MCF 10A (cell line): ENCODE results near the gene DUS2. TPM values are rescaled to one million over a fixed set of nuclear protein-coding genes. Genes with fewer than 3 reads are reported as not detected.
A peak's percentile ranks its signal among the peaks of the same experiment; 100 is the strongest.

Experiments used
- BruUV-seq: library from RNA; stranded (reverse); fragments of 400-500 nt; replicated peaks from 2 replicates; lab custom pipeline; 2021; lab: Mats Ljungman, UMichigan
- CTCF ChIA-PET: fragments of 300-600 bp; sonication (Branson Sonifier 250); formaldehyde crosslinking; extraction: SDS; loops from one replicate; lab custom pipeline; 2021; ENCODE audit warnings: antibody characterized with exemption, inconsistent platforms; lab: Yijun Ruan, JAX
- POLR2A ChIA-PET: fragments of 300-600, 350-650 bp; sonication (Branson Sonifier 250); formaldehyde crosslinking; extraction: SDS; loops from one replicate; lab custom pipeline; 2020; ENCODE audit warnings: antibody characterized with exemption, inconsistent platforms; lab: Yijun Ruan, JAX
- DNase-seq: peaks from one replicate; pipeline ENCODE4 v3.0.0-alpha.2; 2018; ENCODE audit not compliant: unreplicated experiment
- H3K27ac Mint-ChIP-seq: one replicate; pipeline ENCODE4 v1.8.0; 2022; ENCODE audit warnings: mild to moderate bottlenecking, low read depth, mixed read lengths; ENCODE audit not compliant: unreplicated experiment
- H3K27me3 Mint-ChIP-seq: one replicate; pipeline ENCODE4 v1.8.0; 2022; ENCODE audit warnings: mixed read lengths; ENCODE audit not compliant: insufficient read depth, unreplicated experiment
- H3K36me3 Mint-ChIP-seq: one replicate; pipeline ENCODE4 v1.8.0; 2022; ENCODE audit warnings: mild to moderate bottlenecking, moderate library complexity, mixed read lengths; ENCODE audit not compliant: insufficient read depth, unreplicated experiment
- H3K4me1 Mint-ChIP-seq: one replicate; pipeline ENCODE4 v1.8.0; 2022; ENCODE audit warnings: mixed read lengths; ENCODE audit not compliant: insufficient read depth, unreplicated experiment
- H3K4me3 Mint-ChIP-seq: one replicate; pipeline ENCODE4 v1.8.0; 2022; ENCODE audit warnings: mild to moderate bottlenecking, moderate library complexity, mixed read lengths; ENCODE audit not compliant: unreplicated experiment
- H3K9me3 Mint-ChIP-seq: one replicate; pipeline ENCODE4 v1.8.0; 2022; ENCODE audit warnings: mixed read lengths; ENCODE audit not compliant: unreplicated experiment
- CTCF ChIP-seq: fragments of 200-600 bp; IDR thresholded peaks from one replicate; pipeline ENCODE4 v1.8.0; 2022; ENCODE audit warnings: antibody characterized with exemption, mild to moderate bottlenecking; ENCODE audit not compliant: unreplicated experiment
- intact Hi-C: fragments of 100-400 bp; cut with micrococcal nuclease; formaldehyde crosslinking; loops from 2 replicates; pipeline ENCODE4 v1.14.1; 2022
- total RNA-seq: library from RNA; stranded (reverse); gene quantifications from 2 replicates; pipeline ENCODE4 v1.2.3, GENCODE V29; 2022

The DUS2 gene
- total RNA-seq, 1 experiment from 2014 or later: 24.2 TPM

GRCh38 chr16:68064791-68065365 lies 41.8 kb downstream of the DUS2 start:
- peak; percentile 67 for DNase-seq
- Mint-ChIP-seq H3K4me3 (no peak overlapping the region), H3K4me1 (peaks cover 11% of the 10 kb centered on the region), H3K27ac (no peak overlapping the region), H3K27me3 (no peaks in the 10 kb centered on the region), H3K9me3 (no peaks in the 10 kb centered on the region), H3K36me3 (peaks cover 20% of the 10 kb centered on the region)
- CTCF ChIA-PET: interaction anchor here (0.6 to 1.9 kb wide), 22 partner anchors 9 to 948 kb away, joined by 3 to 8 read pairs (median 3); partner anchors contain the start of gene TSNAXIP1
- TF ChIP-seq CTCF: peak; percentile 62
- POLR2A ChIA-PET: interaction anchor here (0.6 to 2.0 kb wide), 3 partner anchors 19 to 873 kb away, joined by 3 to 11 read pairs (median 4); partner anchors contain the start of gene NFATC3
- BruUV-seq: no TSS peak
- intact Hi-C loops: loop anchor here (2.0 kb wide), 1 partner anchor 164 kb away; no protein-coding TSS in a partner anchor

- H3K9me3 Mint-ChIP-seq: no peaks in the 10 kb centered on the region
- TF ChIP-seq CTCF: no peak
- ChIA-PET CTCF (interaction anchor here (0.6 to 1.9 kb wide), 21 partner anchors 8 to 681 kb away, joined by 3 to 8 read pairs (median 3); partner anchors contain the start of gene TSNAXIP1), POLR2A (interaction anchor here (0.6 to 2.0 kb wide), 6 partner anchors 18 to 171 kb away, joined by 3 to 11 read pairs (median 4); partner anchors contain the start of genes NFATC3 and PSMB10)
- no peak overlapping the region for H3K4me3 Mint-ChIP-seq
- no peak for DNase-seq
- H3K27ac Mint-ChIP-seq: peak overlapping the region; percentile 39
- H3K36me3 Mint-ChIP-seq: peaks cover 20% of the 10 kb centered on the region
- BruUV-seq: no TSS peak
- intact Hi-C loops: loop anchor here (2.0 kb wide), 1 partner anchor 163 kb away; no protein-coding TSS in a partner anchor
- no peaks in the 10 kb centered on the region for H3K27me3 Mint-ChIP-seq
- peaks cover 11% of the 10 kb centered on the region for H3K4me1 Mint-ChIP-seq
These were observed 42.7 kb downstream of the DUS2 start for GRCh38 chr16:68065716-68066305.

GRCh38 chr16:68066763-68067162 lies 43.7 kb downstream of the DUS2 start:
- POLR2A ChIA-PET: interaction anchor here (0.8 to 2.0 kb wide), 5 partner anchors 19 to 195 kb away, joined by 3 to 11 read pairs (median 3); partner anchors contain the start of genes NFATC3 and PSMB10
- BruUV-seq: no TSS peak
- CTCF ChIA-PET: interaction anchor here (0.7 to 1.6 kb wide), 3 partner anchors 50 to 74 kb away, joined by 3 read pairs; no protein-coding TSS in a partner anchor
- Mint-ChIP-seq H3K4me3 (no peak overlapping the region), H3K9me3 (no peaks in the 10 kb centered on the region), H3K27me3 (no peaks in the 10 kb centered on the region), H3K4me1 (peaks cover 11% of the 10 kb centered on the region), H3K36me3 (peaks cover 20% of the 10 kb centered on the region), H3K27ac (no peak overlapping the region)
- no peak for TF ChIP-seq CTCF
- intact Hi-C loops: no loop called here
- no peak for DNase-seq

GRCh38 chr16:68068926-68069325 lies 45.8 kb downstream of the DUS2 start:
- intact Hi-C loops: no loop called here
- Mint-ChIP-seq H3K4me3 (no peak overlapping the region), H3K27ac (no peak overlapping the region), H3K4me1 (peaks cover 16% of the 10 kb centered on the region), H3K36me3 (peaks cover 27% of the 10 kb centered on the region), H3K27me3 (no peaks in the 10 kb centered on the region), H3K9me3 (no peaks in the 10 kb centered on the region)
- no peak for TF ChIP-seq CTCF
- DNase-seq: no peak
- ChIA-PET POLR2A (interaction anchor here (1.1 to 8.4 kb wide), 2 partner anchors 17 to 22 kb away, joined by 3 to 104 read pairs; partner anchors contain the start of gene NFATC3), CTCF (interaction anchor here (0.5 to 1.3 kb wide), 5 partner anchors 25 to 452 kb away, joined by 3 read pairs; no protein-coding TSS in a partner anchor)
- BruUV-seq: no TSS peak
